GM18519 (cell line): ENCODE measurements around the gene OXTR.

Source experiments
- ATAC-seq: cut with Tn5 transposase; IDR thresholded peaks from one replicate; pipeline ENCODE4 v1.9.1; 2021; ENCODE audit warnings: mild to moderate bottlenecking, moderate library complexity; ENCODE audit not compliant: unreplicated experiment, low FRiP score

Gene OXTR

GRCh38 chr3:8745619-8746370 lies 23.6 kb downstream of the OXTR start:
- no peak for ATAC-seq

GRCh38 chr3:8743911-8744310 lies 25.5 kb downstream of the OXTR start:
- no peak for ATAC-seq

GRCh38 chr3:8743021-8743601 lies 26.3 kb downstream of the OXTR start:
- no peak for ATAC-seq

- ATAC-seq: no peak
These were observed 27.7 kb downstream of the OXTR start for GRCh38 chr3:8741581-8742261.

GRCh38 chr3:8739757-8740504 lies 29.5 kb downstream of the OXTR start:
- no peak for ATAC-seq

GRCh38 chr3:8738639-8739038 lies 30.8 kb downstream of the OXTR start:
- no peak for ATAC-seq

- no peak for ATAC-seq
These were observed 31.6 kb downstream of the OXTR start for GRCh38 chr3:8737823-8738222.

GRCh38 chr3:8737301-8737700 lies 32.1 kb downstream of the OXTR start:
- no peak for ATAC-seq

GRCh38 chr3:8736436-8736835 lies 33.0 kb downstream of the OXTR start:
- no peak for ATAC-seq

- no peak for ATAC-seq
These were observed 34.5 kb downstream of the OXTR start for GRCh38 chr3:8734908-8735307.

GRCh38 chr3:8734137-8734878 lies 35.1 kb downstream of the OXTR start:
- ATAC-seq: no peak

- ATAC-seq: no peak
These were observed 35.9 kb downstream of the OXTR start, which contains the start of gene CAV3 for GRCh38 chr3:8733332-8734094. Gene CAV3, plus strand, starts transcription at chr3:8733802. Its CDS starts 75 bp downstream, at chr3:8733877.

GRCh38 chr3:8732413-8732812 lies 37.0 kb downstream of the OXTR start:
- no peak for ATAC-seq

GRCh38 chr3:8730656-8731055 lies 38.8 kb downstream of the OXTR start:
- no peak for ATAC-seq

GRCh38 chr3:8729479-8729878 lies 39.9 kb downstream of the OXTR start:
- ATAC-seq: no peak

GRCh38 chr3:8727605-8728512 lies 41.6 kb downstream of the OXTR start:
- ATAC-seq: no peak

- ATAC-seq: no peak
These were observed 45.2 kb downstream of the OXTR start for GRCh38 chr3:8724108-8724752.

- no peak for ATAC-seq
These were observed 45.8 kb downstream of the OXTR start for GRCh38 chr3:8723612-8724011.
